BJ (cell line): Measurements from ENCODE around the gene HOXA3. TPM values are rescaled to one million over a fixed set of nuclear protein-coding genes. Genes with fewer than 3 reads are reported as not detected.
A peak's percentile ranks its signal among the peaks of the same experiment; 100 is the strongest.

ENCODE experiments used
- CTCF ChIA-PET: fragments of 350-600 bp; formaldehyde crosslinking; extraction: SDS; loops from one replicate; lab custom pipeline; 2021; ENCODE audit warnings: antibody characterized with exemption, inconsistent platforms; lab: Yijun Ruan, JAX
- POLR2A ChIA-PET: fragments of 300-600 bp; sonication (Branson Sonifier 250); formaldehyde crosslinking; extraction: SDS; loops from one replicate; lab custom pipeline; 2021; ENCODE audit warnings: antibody characterized with exemption; lab: Charles Lee
- DNase-seq: peaks from one replicate; pipeline ENCODE4 v3.0.0-alpha.2; 2011; ENCODE audit warnings: low read depth
- H3K27me3 ChIP-seq: 2 replicates; pipeline ENCODE4 v1.6.0; 2011; ENCODE audit warnings: low read length; ENCODE audit not compliant: control insufficient read depth, insufficient read depth
- H3K36me3 ChIP-seq: 2 replicates; pipeline ENCODE4 v1.5.1; 2011; ENCODE audit warnings: low read length; ENCODE audit not compliant: control insufficient read depth, insufficient read depth
- H3K4me3 ChIP-seq: 2 replicates; pipeline ENCODE4 v1.5.1; 2011; ENCODE audit warnings: low read depth, mild to moderate bottlenecking, control low read depth, low read length
- polyA plus RNA-seq: library from polyadenylated mRNA; depleted of rRNA; stranded (reverse); fragments of >200 nt; gene quantifications from 2 replicates; pipeline ENCODE4 v1.2.3, GENCODE V29; 2011
- TF ChIP-seq, protein P1 (sequence below): IDR thresholded peaks from 2 replicates; pipeline ENCODE4 v1.5.1; 2011; ENCODE audit warnings: low read depth, mild to moderate bottlenecking, control low read depth, inconsistent platforms, low read length, moderate library complexity; ENCODE audit not compliant: insufficient read depth

The HOXA3 gene
- polyA plus RNA-seq, 1 experiment = 0.15 TPM

DNA sequence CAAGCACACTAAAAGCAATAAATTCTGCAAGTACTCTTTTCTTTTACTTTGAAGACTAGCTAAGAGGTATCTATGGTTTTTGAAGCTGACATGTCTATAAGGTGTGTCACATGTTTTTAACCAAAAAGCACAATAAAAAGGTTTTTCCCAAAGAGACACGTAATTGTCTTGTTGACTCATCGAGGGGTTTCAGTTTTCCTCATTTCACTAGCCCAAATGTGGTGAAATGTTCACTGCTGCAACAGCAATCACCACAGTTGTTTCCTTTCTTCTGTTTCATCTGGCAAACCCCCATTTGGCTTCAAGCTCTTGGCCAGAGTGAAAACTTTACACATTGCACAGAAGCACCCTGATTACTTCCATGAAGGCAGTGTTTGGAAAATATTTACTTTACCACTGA lies 18.0 kb downstream of the HOXA3 start:
- no peaks in the 10 kb centered on the region for H3K27me3 ChIP-seq
- TF ChIP-seq, protein P1, sequence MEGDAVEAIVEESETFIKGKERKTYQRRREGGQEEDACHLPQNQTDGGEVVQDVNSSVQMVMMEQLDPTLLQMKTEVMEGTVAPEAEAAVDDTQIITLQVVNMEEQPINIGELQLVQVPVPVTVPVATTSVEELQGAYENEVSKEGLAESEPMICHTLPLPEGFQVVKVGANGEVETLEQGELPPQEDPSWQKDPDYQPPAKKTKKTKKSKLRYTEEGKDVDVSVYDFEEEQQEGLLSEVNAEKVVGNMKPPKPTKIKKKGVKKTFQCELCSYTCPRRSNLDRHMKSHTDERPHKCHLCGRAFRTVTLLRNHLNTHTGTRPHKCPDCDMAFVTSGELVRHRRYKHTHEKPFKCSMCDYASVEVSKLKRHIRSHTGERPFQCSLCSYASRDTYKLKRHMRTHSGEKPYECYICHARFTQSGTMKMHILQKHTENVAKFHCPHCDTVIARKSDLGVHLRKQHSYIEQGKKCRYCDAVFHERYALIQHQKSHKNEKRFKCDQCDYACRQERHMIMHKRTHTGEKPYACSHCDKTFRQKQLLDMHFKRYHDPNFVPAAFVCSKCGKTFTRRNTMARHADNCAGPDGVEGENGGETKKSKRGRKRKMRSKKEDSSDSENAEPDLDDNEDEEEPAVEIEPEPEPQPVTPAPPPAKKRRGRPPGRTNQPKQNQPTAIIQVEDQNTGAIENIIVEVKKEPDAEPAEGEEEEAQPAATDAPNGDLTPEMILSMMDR = no peak

DNA sequence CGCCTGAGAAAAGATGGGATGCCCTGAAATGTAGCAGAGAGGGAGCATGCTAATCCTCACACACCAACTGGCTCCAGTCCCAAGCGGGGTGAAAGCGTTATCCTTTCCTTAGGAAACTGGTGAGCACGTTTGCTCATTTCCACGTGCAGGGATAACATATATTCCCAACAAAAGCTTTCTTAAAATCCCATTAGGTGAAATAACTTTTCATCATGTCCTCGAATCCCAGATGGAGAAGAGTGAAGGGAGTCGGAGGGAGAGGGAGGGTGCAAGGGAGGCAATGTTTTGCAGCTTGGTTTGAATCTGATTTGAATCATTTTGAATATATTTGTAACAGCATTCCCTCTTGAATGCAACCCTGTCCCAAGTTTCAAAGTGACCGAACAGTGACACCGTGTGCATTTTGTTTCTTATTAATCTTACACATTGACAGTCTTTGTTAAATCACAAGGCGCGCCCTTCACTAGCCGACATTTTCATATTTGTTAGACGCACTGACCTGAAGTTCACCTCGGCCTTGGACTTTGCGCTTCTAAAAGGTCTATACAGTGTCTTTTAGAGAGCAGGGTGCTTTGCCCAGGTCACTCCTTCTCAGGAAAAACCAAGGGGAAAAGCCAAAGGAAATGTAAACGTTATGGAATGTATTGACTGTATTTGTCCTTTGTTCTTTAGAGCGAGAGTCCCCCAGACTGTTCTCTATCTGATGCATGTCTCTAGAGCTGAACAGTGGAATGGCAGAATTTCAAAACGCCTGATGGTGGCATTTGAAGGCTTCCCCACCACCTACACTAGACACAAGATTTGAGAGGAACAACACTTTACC lies 18.8 kb downstream of the HOXA3 start:
- CTCF ChIA-PET = interaction anchor here (0.6 to 2.2 kb wide), 3 partner anchors 10 to 1264 kb away, joined by 3 to 11 read pairs (median 3); partner anchors contain the start of gene HOXA5

More for the DNA sequence above, 18.0 kb downstream of the HOXA3 start:
- Histone ChIP-seq H3K36me3 (no peaks in the 10 kb centered on the region), H3K4me3 (no peak overlapping the region)
- peak; percentile 68 for DNase-seq
- ChIA-PET POLR2A (interaction anchor here (0.6 kb wide), 1 partner anchor 31 kb away, joined by 4 read pairs; no protein-coding TSS in a partner anchor), CTCF (interaction anchor here (0.7 to 2.2 kb wide), 4 partner anchors 9 to 1265 kb away, joined by 3 to 11 read pairs (median 3); partner anchors contain the start of gene HOXA5)

DNA sequence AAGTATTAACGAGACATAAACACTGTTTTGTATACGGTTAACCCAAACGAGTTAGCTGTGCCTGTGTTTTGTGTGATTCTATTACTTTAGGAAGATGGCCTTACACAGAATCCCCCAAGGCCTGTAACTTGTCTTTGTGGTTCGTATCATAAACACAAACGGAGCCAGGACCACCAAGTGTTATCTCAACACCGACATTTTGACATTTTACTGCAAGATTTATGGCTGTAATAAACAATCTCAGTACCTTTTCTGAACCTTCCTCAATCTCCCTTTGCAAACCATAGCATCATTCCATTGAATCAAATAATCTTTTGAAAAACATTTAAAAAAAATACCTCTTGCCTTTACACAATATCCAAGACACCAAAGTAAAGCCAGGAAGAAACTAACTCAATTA lies 19.4 kb downstream of the HOXA3 start:
- CTCF ChIA-PET = interaction anchor here (0.6 to 2.2 kb wide), 3 partner anchors 18 to 446 kb away, joined by 3 to 8 read pairs (median 5); no protein-coding TSS in a partner anchor
- POLR2A ChIA-PET = no interaction called here
- no peak for DNase-seq
- H3K27me3 ChIP-seq = no peaks in the 10 kb centered on the region
- TF ChIP-seq, protein P1 = no peak
- H3K4me3 ChIP-seq = no peak overlapping the region
- no peaks in the 10 kb centered on the region for H3K36me3 ChIP-seq

More for the DNA sequence above, 18.8 kb downstream of the HOXA3 start:
- POLR2A ChIA-PET = no interaction called here
- TF ChIP-seq, protein P1 = no peak
- H3K36me3 ChIP-seq = no peaks in the 10 kb centered on the region
- no peak for DNase-seq
- H3K4me3 ChIP-seq = no peak overlapping the region
- H3K27me3 ChIP-seq = no peaks in the 10 kb centered on the region

DNA sequence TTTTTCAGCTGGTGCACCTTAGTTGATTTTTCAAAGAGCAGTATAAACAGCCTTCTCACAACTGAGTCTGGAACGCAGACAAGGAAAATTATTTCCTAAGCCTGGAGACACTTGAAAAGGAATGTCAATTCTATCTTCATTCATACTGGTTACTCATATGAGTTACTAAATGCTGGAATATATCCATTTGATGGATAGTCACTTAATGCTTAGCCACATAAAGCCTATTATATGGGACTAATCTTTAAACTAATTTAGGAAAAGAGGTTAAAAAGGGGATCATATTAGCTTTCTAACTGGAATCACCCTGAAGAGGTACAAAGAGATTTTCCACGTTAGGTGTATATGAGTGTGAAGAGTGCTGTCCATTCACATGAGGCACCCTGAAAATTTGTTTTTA lies 20.2 kb downstream of the HOXA3 start:
- H3K4me3 ChIP-seq = no peak overlapping the region
- TF ChIP-seq, protein P1 = no peak
- no peaks in the 10 kb centered on the region for H3K36me3 ChIP-seq
- ChIA-PET CTCF (interaction anchor here (0.6 to 2.2 kb wide), 8 partner anchors 9 to 465 kb away, joined by 3 to 10 read pairs (median 4); no protein-coding TSS in a partner anchor), POLR2A (no interaction called here)
- no peak for DNase-seq
- H3K27me3 ChIP-seq = no peaks in the 10 kb centered on the region

DNA sequence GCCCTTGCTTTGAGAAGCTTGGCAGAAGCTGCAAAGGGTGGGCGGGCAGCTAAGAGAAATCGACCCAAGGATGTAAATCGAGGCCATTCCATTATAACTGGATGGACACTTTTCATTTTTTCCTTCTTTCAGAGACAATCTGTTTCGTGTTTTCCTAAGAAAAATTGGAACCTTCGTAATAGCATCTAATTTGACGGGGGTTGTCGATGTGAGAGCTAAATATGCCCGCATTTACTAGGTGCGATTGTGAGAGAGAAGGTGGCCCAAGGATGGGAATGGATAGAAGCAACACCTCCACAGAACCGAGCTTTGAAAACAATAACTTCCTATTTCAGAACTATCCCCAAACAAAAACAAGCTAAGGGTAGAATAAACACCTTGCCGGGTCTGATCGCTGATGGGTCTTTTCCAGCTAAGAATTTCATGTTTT lies 21.0 kb downstream of the HOXA3 start:
- Histone ChIP-seq H3K4me3 (peak overlapping the region; percentile 78), H3K27me3 (no peaks in the 10 kb centered on the region), H3K36me3 (no peaks in the 10 kb centered on the region)
- TF ChIP-seq, protein P1 = no peak
- DNase-seq = no peak
- ChIA-PET POLR2A (no interaction called here), CTCF (interaction anchor here (0.6 to 2.2 kb wide), 12 partner anchors 8 to 1599 kb away, joined by 3 to 15 read pairs (median 5); partner anchors contain the start of gene HOXA5)
